Adrenal gland (tissue), 5 donors: Measurements from ENCODE around the gene WASL.

Experiments used
- POLR2A ChIP-seq, 2 donors: fragments of 450-650 bp; IDR thresholded peaks; one replicate each; pipeline ENCODE4 v1.6.1; 2017; ENCODE audit warnings: antibody characterized with exemption in 2 of 2, mild to moderate bottlenecking in 2 of 2, moderate library complexity in 1 of 2
- TF ChIP-seq, protein P1 (sequence below), 6 experiments: fragments of 450-650 bp in 4 of 6; fragments of 200-600 bp in 2 of 6; sonication (generic) in 1 of 6; IDR thresholded peaks; 1 replicate in 5 of 6; 2 replicates in 1 of 6; pipeline versions ENCODE4 v1.5.1 to v1.8.0; 2016 to 2021; ENCODE audit warnings: antibody characterized with exemption in 6 of 6, mild to moderate bottlenecking in 2 of 6, moderate library complexity in 1 of 6
- donor health status: DM: no; HTN: no; CAD: no.

- TF ChIP-seq, protein P1, sequence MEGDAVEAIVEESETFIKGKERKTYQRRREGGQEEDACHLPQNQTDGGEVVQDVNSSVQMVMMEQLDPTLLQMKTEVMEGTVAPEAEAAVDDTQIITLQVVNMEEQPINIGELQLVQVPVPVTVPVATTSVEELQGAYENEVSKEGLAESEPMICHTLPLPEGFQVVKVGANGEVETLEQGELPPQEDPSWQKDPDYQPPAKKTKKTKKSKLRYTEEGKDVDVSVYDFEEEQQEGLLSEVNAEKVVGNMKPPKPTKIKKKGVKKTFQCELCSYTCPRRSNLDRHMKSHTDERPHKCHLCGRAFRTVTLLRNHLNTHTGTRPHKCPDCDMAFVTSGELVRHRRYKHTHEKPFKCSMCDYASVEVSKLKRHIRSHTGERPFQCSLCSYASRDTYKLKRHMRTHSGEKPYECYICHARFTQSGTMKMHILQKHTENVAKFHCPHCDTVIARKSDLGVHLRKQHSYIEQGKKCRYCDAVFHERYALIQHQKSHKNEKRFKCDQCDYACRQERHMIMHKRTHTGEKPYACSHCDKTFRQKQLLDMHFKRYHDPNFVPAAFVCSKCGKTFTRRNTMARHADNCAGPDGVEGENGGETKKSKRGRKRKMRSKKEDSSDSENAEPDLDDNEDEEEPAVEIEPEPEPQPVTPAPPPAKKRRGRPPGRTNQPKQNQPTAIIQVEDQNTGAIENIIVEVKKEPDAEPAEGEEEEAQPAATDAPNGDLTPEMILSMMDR (IDR thresholded peaks at IDR 0.05): no peak
- no peak for TF ChIP-seq POLR2A (IDR thresholded peaks at IDR 0.05)
Measured at GRCh38 chr7:123649964-123650363, 98.8 kb downstream of the WASL start.
